ENCODE results near the gene ADAM15. TPM values are rescaled to one million over a fixed set of nuclear protein-coding genes. Genes with fewer than 3 reads are reported as not detected.

ADAM15 gene
- polyA plus RNA-seq, 2 of the 4 experiments (the other 2 are of a cell fraction), result 25.6 to 33.0 TPM

DNA sequence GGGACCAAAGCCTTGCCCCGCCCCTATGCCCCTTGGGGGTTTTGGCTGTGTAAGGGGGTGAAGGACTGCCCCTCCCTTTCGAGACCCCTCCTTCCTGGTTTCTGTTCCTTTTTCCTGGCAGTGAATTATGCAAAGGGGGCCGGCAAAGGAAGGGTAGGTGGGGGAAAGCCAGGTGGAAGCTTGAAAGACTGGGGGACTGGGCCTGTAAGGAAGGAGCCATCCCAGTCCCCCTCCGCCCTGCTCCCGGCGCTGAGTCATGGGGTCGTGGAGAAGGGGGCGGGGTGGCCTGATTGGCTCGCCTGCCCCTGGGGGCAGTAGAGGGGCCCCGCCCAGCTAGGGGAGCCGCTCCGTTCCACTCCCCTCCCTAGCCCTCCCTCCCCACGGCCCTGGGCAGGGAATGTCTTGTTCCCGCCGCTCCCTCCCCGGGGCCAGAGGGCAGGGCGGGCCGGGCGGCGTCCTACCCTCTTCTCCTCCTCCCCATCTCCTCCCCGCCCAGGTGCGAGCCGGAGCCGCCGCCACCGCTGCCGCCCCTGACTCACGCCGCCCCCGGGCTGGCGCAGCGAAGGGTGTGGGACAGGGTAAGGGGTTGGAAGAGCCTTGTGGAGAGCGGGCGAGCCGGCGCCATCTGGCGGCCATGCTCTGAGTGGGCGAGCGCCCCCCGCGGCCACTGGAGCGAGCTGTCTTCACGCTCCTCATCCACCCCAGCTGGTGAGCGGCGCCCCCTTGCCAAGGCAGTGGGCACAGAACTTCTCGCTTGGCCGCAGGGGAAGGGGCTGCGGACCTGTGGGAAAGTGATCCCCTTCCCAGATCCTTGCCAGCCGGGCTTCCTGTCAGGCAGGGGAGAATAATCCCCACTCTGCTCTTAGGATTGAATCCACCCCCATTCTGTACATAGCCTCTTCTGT lies 33.8 kb upstream of the ADAM15 start (continued):
- TF ChIP-seq, protein P1, sequence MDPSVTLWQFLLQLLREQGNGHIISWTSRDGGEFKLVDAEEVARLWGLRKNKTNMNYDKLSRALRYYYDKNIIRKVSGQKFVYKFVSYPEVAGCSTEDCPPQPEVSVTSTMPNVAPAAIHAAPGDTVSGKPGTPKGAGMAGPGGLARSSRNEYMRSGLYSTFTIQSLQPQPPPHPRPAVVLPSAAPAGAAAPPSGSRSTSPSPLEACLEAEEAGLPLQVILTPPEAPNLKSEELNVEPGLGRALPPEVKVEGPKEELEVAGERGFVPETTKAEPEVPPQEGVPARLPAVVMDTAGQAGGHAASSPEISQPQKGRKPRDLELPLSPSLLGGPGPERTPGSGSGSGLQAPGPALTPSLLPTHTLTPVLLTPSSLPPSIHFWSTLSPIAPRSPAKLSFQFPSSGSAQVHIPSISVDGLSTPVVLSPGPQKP (IDR thresholded peaks at IDR 0.05; ENCODE audit: low read depth, low read length), result no peak
- TF ChIP-seq, protein P2, sequence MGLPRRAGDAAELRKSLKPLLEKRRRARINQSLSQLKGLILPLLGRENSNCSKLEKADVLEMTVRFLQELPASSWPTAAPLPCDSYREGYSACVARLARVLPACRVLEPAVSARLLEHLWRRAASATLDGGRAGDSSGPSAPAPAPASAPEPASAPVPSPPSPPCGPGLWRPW (IDR thresholded peaks at IDR 0.05), result no peak
- TF ChIP-seq FOXS1 (CRISPR knock-in tag; IDR thresholded peaks at IDR 0.05) (no peak), HOXB5 (CRISPR knock-in tag; IDR thresholded peaks at IDR 0.05) (peak; percentile 16; the same call in 1 of the 2 replicates), JUNB (IDR thresholded peaks at IDR 0.05) (peak; percentile 46; the same call in 1 of the 2 replicates), NPAS2 (CRISPR knock-in tag; IDR thresholded peaks at IDR 0.05; ENCODE audit: borderline replicate concordance) (peak; percentile 32; the same call in 1 of the 2 replicates), CHD2 (IDR thresholded peaks at IDR 0.05; ENCODE audit: low read length, partially characterized antibody) (no peak), RFX5 (IDR thresholded peaks at IDR 0.05) (no peak), EHF (CRISPR knock-in tag; IDR thresholded peaks at IDR 0.05) (no peak), ZSCAN20 (CRISPR knock-in tag; IDR thresholded peaks at IDR 0.05) (no peak), MYC (IDR thresholded peaks at IDR 0.05; ENCODE audit: borderline replicate concordance, low read length) (peak; percentile 78), ZNF302 (CRISPR knock-in tag; IDR thresholded peaks at IDR 0.05) (no peak), RAD21 (conservative IDR thresholded peaks at IDR 0.05 in 1 of 2, IDR thresholded peaks at IDR 0.05 in 1 of 2) (peak; percentile 85 to 97), CHD4 (IDR thresholded peaks at IDR 0.05; ENCODE audit: borderline replicate concordance) (no peak), TP53 (CRISPR knock-in tag; IDR thresholded peaks at IDR 0.05) (no peak), RNF2 (IDR thresholded peaks at IDR 0.05; ENCODE audit: borderline replicate concordance, low read depth) (no peak), MAZ (IDR thresholded peaks at IDR 0.05; ENCODE audit: borderline replicate concordance, low read depth, low read length) (no peak; the same call in none of the 2 replicates), EHMT2 (IDR thresholded peaks at IDR 0.05; ENCODE audit: low read depth) (no peak), CEBPB (IDR thresholded peaks at IDR 0.05) (no peak), CBX2 (IDR thresholded peaks at IDR 0.05; ENCODE audit: borderline replicate concordance, low read depth) (no peak), HOXA7 (CRISPR knock-in tag; IDR thresholded peaks at IDR 0.05) (no peak), SMC3 (IDR thresholded peaks at IDR 0.05) (peak; percentile 99)
- TF ChIP-seq, protein P3, sequence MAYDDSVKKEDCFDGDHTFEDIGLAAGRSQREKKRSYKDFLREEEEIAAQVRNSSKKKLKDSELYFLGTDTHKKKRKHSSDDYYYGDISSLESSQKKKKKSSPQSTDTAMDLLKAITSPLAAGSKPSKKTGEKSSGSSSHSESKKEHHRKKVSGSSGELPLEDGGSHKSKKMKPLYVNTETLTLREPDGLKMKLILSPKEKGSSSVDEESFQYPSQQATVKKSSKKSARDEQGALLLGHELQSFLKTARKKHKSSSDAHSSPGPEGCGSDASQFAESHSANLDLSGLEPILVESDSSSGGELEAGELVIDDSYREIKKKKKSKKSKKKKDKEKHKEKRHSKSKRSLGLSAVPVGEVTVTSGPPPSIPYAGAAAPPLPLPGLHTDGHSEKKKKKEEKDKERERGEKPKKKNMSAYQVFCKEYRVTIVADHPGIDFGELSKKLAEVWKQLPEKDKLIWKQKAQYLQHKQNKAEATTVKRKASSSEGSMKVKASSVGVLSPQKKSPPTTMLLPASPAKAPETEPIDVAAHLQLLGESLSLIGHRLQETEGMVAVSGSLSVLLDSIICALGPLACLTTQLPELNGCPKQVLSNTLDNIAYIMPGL (CRISPR knock-in tag; IDR thresholded peaks at IDR 0.05; ENCODE audit: borderline replicate concordance), result peak; percentile 74; the same call in 1 of the 2 replicates
- TF ChIP-seq, protein P4, sequence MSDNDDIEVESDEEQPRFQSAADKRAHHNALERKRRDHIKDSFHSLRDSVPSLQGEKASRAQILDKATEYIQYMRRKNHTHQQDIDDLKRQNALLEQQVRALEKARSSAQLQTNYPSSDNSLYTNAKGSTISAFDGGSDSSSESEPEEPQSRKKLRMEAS (IDR thresholded peaks at IDR 0.05), result peak; percentile 94
- TF ChIP-seq, protein P5, sequence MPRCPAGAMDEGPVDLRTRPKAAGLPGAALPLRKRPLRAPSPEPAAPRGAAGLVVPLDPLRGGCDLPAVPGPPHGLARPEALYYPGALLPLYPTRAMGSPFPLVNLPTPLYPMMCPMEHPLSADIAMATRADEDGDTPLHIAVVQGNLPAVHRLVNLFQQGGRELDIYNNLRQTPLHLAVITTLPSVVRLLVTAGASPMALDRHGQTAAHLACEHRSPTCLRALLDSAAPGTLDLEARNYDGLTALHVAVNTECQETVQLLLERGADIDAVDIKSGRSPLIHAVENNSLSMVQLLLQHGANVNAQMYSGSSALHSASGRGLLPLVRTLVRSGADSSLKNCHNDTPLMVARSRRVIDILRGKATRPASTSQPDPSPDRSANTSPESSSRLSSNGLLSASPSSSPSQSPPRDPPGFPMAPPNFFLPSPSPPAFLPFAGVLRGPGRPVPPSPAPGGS (IDR thresholded peaks at IDR 0.05), result no peak

Data from A549 (cell line).